Astrocyte (in vitro differentiated cells and primary cell): ENCODE results near the gene SF3A2. TPM values are rescaled to one million over a fixed set of nuclear protein-coding genes. Genes with fewer than 3 reads are reported as not detected.

Source experiments
- DNase-seq: peaks from one replicate; pipeline ENCODE4 v3.0.0-alpha.2; 2010; ENCODE audit warnings: low read depth
- FAIRE-seq: peaks from 2 replicates; lab custom pipeline; 2011; peaks lifted over from hg19 to GRCh38; lab: Jason Lieb, UNC
- H2AFZ ChIP-seq: 2 replicates; pipeline ENCODE4 v1.6.0; 2012; ENCODE audit warnings: low read depth, low read length, inconsistent platforms
- H3K27ac ChIP-seq: 2 replicates; pipeline ENCODE4 v1.5.1; 2011; ENCODE audit warnings: low read depth, low read length, inconsistent platforms
- H3K27me3 ChIP-seq: 2 replicates; pipeline ENCODE4 v1.6.0; 2011; ENCODE audit warnings: low read length, inconsistent platforms; ENCODE audit not compliant: insufficient read depth
- H3K36me3 ChIP-seq: 2 replicates; pipeline ENCODE4 v1.5.1; 2011; ENCODE audit warnings: low read length, inconsistent platforms; ENCODE audit not compliant: insufficient read depth
- H3K4me1 ChIP-seq: 2 replicates; pipeline ENCODE4 v1.5.1; 2011; ENCODE audit warnings: low read length, inconsistent platforms; ENCODE audit not compliant: insufficient read depth
- H3K4me2 ChIP-seq: 2 replicates; pipeline ENCODE4 v1.6.0; 2012; ENCODE audit warnings: low read length, inconsistent platforms
- H3K4me3 ChIP-seq: 2 replicates; pipeline ENCODE4 v1.5.1; 2011; ENCODE audit warnings: low read depth, mild to moderate bottlenecking, low read length, inconsistent platforms; ENCODE audit not compliant: insufficient read depth
- H3K79me2 ChIP-seq: 2 replicates; pipeline ENCODE4 v1.6.0; 2012; ENCODE audit warnings: mild to moderate bottlenecking, low read length, inconsistent platforms; ENCODE audit not compliant: insufficient read depth
- H3K9ac ChIP-seq: 2 replicates; pipeline ENCODE4 v1.6.0; 2012; ENCODE audit warnings: mild to moderate bottlenecking, low read length, inconsistent platforms
- H3K9me3 ChIP-seq: 2 replicates; pipeline ENCODE4 v1.5.1; 2012; ENCODE audit warnings: low read depth, mild to moderate bottlenecking, low read length, inconsistent platforms; ENCODE audit not compliant: insufficient read depth
- H4K20me1 ChIP-seq: 2 replicates; pipeline ENCODE4 v1.6.0; 2012; ENCODE audit warnings: low read length, inconsistent platforms; ENCODE audit not compliant: insufficient read depth
- H3K27ac Mint-ChIP-seq: one replicate; pipeline ENCODE4 v1.8.0; 2021; ENCODE audit warnings: mild to moderate bottlenecking, mixed read lengths; ENCODE audit not compliant: unreplicated experiment
- H3K27me3 Mint-ChIP-seq: one replicate; pipeline ENCODE4 v1.8.0; 2021; ENCODE audit warnings: low read depth, mixed read lengths; ENCODE audit not compliant: unreplicated experiment
- H3K36me3 Mint-ChIP-seq: one replicate; pipeline ENCODE4 v1.8.0; 2021; ENCODE audit warnings: low read depth, mixed read lengths; ENCODE audit not compliant: unreplicated experiment
- H3K4me1 Mint-ChIP-seq: one replicate; pipeline ENCODE4 v1.8.0; 2021; ENCODE audit warnings: low read depth, mixed read lengths; ENCODE audit not compliant: unreplicated experiment
- H3K4me3 Mint-ChIP-seq: one replicate; pipeline ENCODE4 v1.8.0; 2021; ENCODE audit warnings: mild to moderate bottlenecking, moderate library complexity, mixed read lengths; ENCODE audit not compliant: unreplicated experiment
- H3K9me3 Mint-ChIP-seq: one replicate; pipeline ENCODE4 v1.8.0; 2021; ENCODE audit warnings: mild to moderate bottlenecking, mixed read lengths; ENCODE audit not compliant: unreplicated experiment
- CTCF ChIP-seq: IDR thresholded peaks from 2 replicates; pipeline ENCODE4 v1.5.1; 2011; ENCODE audit warnings: low read depth, mild to moderate bottlenecking, inconsistent platforms, low read length, moderate library complexity; ENCODE audit not compliant: insufficient read depth
- EZH2 ChIP-seq: IDR thresholded peaks from 2 replicates; pipeline ENCODE4 v1.6.1; 2012; ENCODE audit warnings: mild to moderate bottlenecking, low read length, inconsistent platforms; ENCODE audit not compliant: insufficient read depth
- total RNA-seq: library from RNA; stranded (reverse); gene quantifications from 2 replicates; pipeline ENCODE4 v1.2.1, GENCODE V29; 2021

SF3A2 gene
- total RNA-seq, 1 donor from 2014 or later, result 83.2 TPM

- no peak overlapping the region for H3K9ac ChIP-seq
- Mint-ChIP-seq H3K27me3 (no peaks in the 10 kb centered on the region), H3K36me3 (peaks cover 14% of the 10 kb centered on the region), H3K27ac (no peak overlapping the region), H3K4me3 (no peak overlapping the region), H3K4me1 (peaks cover 2% of the 10 kb centered on the region), H3K9me3 (no peaks in the 10 kb centered on the region)
- FAIRE-seq (no peak), DNase-seq (no peak)
- H3K27ac ChIP-seq, result no peak overlapping the region
- H3K9me3 ChIP-seq, result no peaks in the 10 kb centered on the region
- TF ChIP-seq CTCF (no peak), EZH2 (no peak)
- no peak overlapping the region for H3K4me2 ChIP-seq
- H3K79me2 ChIP-seq, result peaks cover 3% of the 10 kb centered on the region
- H4K20me1 ChIP-seq, result peaks cover 26% of the 10 kb centered on the region
- H3K4me3 ChIP-seq, result no peak overlapping the region
- H2AFZ ChIP-seq, result no peak overlapping the region
- peaks cover 19% of the 10 kb centered on the region for H3K36me3 ChIP-seq
- H3K4me1 ChIP-seq, result no peaks in the 10 kb centered on the region
- H3K27me3 ChIP-seq, result no peaks in the 10 kb centered on the region
Observed at GRCh38 chr19:2214251-2214650, 22.4 kb upstream of the SF3A2 start.

GRCh38 chr19:2215281-2215751, 21.3 kb upstream of the SF3A2 start:
- Histone ChIP-seq H3K27me3 (no peaks in the 10 kb centered on the region), H3K9ac (no peak overlapping the region), H3K4me2 (no peak overlapping the region), H3K4me3 (no peak overlapping the region), H3K4me1 (no peaks in the 10 kb centered on the region), H3K79me2 (peaks cover 3% of the 10 kb centered on the region), H3K9me3 (no peaks in the 10 kb centered on the region), H3K27ac (no peak overlapping the region), H3K36me3 (peaks cover 21% of the 10 kb centered on the region), H4K20me1 (peaks cover 27% of the 10 kb centered on the region), H2AFZ (no peak overlapping the region)
- no peak for TF ChIP-seq CTCF
- Mint-ChIP-seq H3K9me3 (no peaks in the 10 kb centered on the region), H3K4me1 (peaks cover 2% of the 10 kb centered on the region), H3K27ac (no peak overlapping the region), H3K27me3 (no peaks in the 10 kb centered on the region), H3K4me3 (no peak overlapping the region), H3K36me3 (peaks cover 14% of the 10 kb centered on the region)
- FAIRE-seq (no peak), DNase-seq (no peak)

- no peak for FAIRE-seq
- H3K36me3 Mint-ChIP-seq, result peaks cover 11% of the 10 kb centered on the region
- no peak overlapping the region for H3K27ac Mint-ChIP-seq
Observed at GRCh38 chr19:2216361-2217225, 20.0 kb upstream of the SF3A2 start.

More at GRCh38 chr19:2216361-2217225, 20.0 kb upstream of the SF3A2 start:
- Histone ChIP-seq H3K79me2 (peaks cover 3% of the 10 kb centered on the region), H3K4me2 (no peak overlapping the region), H3K4me1 (peaks cover 6% of the 10 kb centered on the region), H3K36me3 (peaks cover 16% of the 10 kb centered on the region), H2AFZ (no peak overlapping the region), H3K9me3 (no peaks in the 10 kb centered on the region), H3K27ac (no peak overlapping the region), H3K9ac (no peak overlapping the region), H3K27me3 (no peaks in the 10 kb centered on the region), H4K20me1 (peaks cover 34% of the 10 kb centered on the region), H3K4me3 (no peak overlapping the region)
- H3K27me3 Mint-ChIP-seq, result no peaks in the 10 kb centered on the region
- H3K9me3 Mint-ChIP-seq, result no peaks in the 10 kb centered on the region
- DNase-seq, result no peak
- H3K4me3 Mint-ChIP-seq, result no peak overlapping the region
- H3K4me1 Mint-ChIP-seq, result peaks cover 2% of the 10 kb centered on the region
- TF ChIP-seq EZH2, result no peak
- no peak for TF ChIP-seq CTCF
